HCT116 (cell line): ENCODE results near the gene RAB30. TPM values are rescaled to one million over a fixed set of nuclear protein-coding genes. Genes with fewer than 3 reads are reported as not detected.

Source experiments
- ATAC-seq: fragments of 200-7000 bp; cut with Tn5 transposase; 2 replicates; pipeline ENCODE4 v1.9.1; 2020; ENCODE audit warnings: mild to moderate bottlenecking, moderate library complexity
- BruUV-seq: library from RNA; stranded (reverse); fragments of 400-500 nt; replicated peaks from 2 replicates; lab custom pipeline; 2021; lab: Mats Ljungman, UMichigan
- CTCF ChIA-PET: fragments of 300-600 bp; sonication (Branson Sonifier 250); formaldehyde crosslinking; loops from one replicate; lab custom pipeline; 2021; ENCODE audit warnings: antibody characterized with exemption; lab: Charles Lee
- POLR2A ChIA-PET: fragments of 300-600, 350-600 bp; sonication (Branson Sonifier 250); formaldehyde crosslinking; loops from one replicate; lab custom pipeline; 2021; ENCODE audit warnings: antibody characterized with exemption; lab: Charles Lee
- RAD21 ChIA-PET, 2 experiments: fragments of 300-600 bp; sonication (Branson Sonifier 250); formaldehyde crosslinking; loops; one replicate each; lab custom pipeline; 2023; ENCODE audit warnings: low total read pairs in 2 of 2; ENCODE audit not compliant: uncharacterized antibody in 2 of 2, unreplicated experiment in 2 of 2, low non-redundant PET in 1 of 2; lab: Charles Lee
- DNase-seq: peaks from one replicate; pipeline ENCODE4 v3.0.0-alpha.2; 2010; ENCODE audit warnings: low read depth, low spot score
- H2AFZ ChIP-seq: fragments of 200-600 bp; shearing (Covaris generic), sonication (generic); 2 replicates; pipeline ENCODE4 v1.6.1; 2017; ENCODE audit warnings: low read depth, mixed run types, mixed read lengths, antibody characterized with exemption, low read length; ENCODE audit not compliant: poor library complexity, severe bottlenecking
- H3K27ac ChIP-seq: 2 replicates; pipeline ENCODE4 v1.5.1; 2012; ENCODE audit warnings: low read depth, low read length
- H3K27me3 ChIP-seq: fragments of 200-600 bp; sonication (generic); 2 replicates; pipeline ENCODE4 v1.6.1; 2016; ENCODE audit warnings: mixed run types, low read length, mixed read lengths; ENCODE audit not compliant: insufficient read depth
- H3K36me3 ChIP-seq, 2 experiments: fragments of 200-500 bp in 1 of 2; fragments of 200-600 bp in 1 of 2; sonication (Bioruptor generic) in 1 of 2; sonication (generic) in 1 of 2; 2 replicates each; pipeline versions ENCODE4 v1.5.1 to v1.6.1; 2014 to 2016; ENCODE audit warnings: low read length in 2 of 2, inconsistent platforms in 1 of 2, mixed read lengths in 1 of 2, mixed run types in 1 of 2; ENCODE audit not compliant: insufficient read depth in 2 of 2, control insufficient read depth in 1 of 2
- H3K4me1 ChIP-seq, 2 experiments: fragments of 200-600 bp in 1 of 2; sonication (generic) in 1 of 2; 2 replicates each; pipeline versions ENCODE4 v1.5.1 to v1.6.1; 2012 to 2017; ENCODE audit warnings: low read length in 2 of 2, inconsistent platforms in 1 of 2, mild to moderate bottlenecking in 1 of 2, mixed read lengths in 1 of 2, mixed run types in 1 of 2, moderate library complexity in 1 of 2; ENCODE audit not compliant: insufficient read depth in 2 of 2, control insufficient read depth in 1 of 2
- H3K4me2 ChIP-seq: fragments of 200-600 bp; sonication (generic); 2 replicates; pipeline ENCODE4 v1.6.1; 2017; ENCODE audit warnings: mixed run types, low read length, mixed read lengths
- H3K4me3 ChIP-seq, 2 experiments: fragments of 200-600 bp in 1 of 2; sonication (generic) in 1 of 2; replicated peaks in 1 of 2; 2 replicates each; pipeline ENCODE4 v1.5.1; 2011 to 2016; ENCODE audit warnings: low read length in 2 of 2, control low read depth in 1 of 2, low read depth in 1 of 2, mild to moderate bottlenecking in 1 of 2, mixed read lengths in 1 of 2, mixed run types in 1 of 2
- H3K79me2 ChIP-seq: fragments of 200-600 bp; sonication (generic); 2 replicates; pipeline ENCODE4 v1.6.1; 2017; ENCODE audit warnings: mild to moderate bottlenecking, mixed run types, low read length, moderate library complexity, mixed read lengths; ENCODE audit not compliant: insufficient read depth
- H3K9ac ChIP-seq: fragments of 200-600 bp; sonication (generic); 2 replicates; pipeline ENCODE4 v1.6.1; 2016; ENCODE audit warnings: low read length, mixed read lengths
- H3K9me2 ChIP-seq: fragments of 200-600 bp; sonication (generic), shearing (Covaris generic); 2 replicates; pipeline ENCODE4 v1.6.1; 2017; ENCODE audit warnings: mixed run types, mild to moderate bottlenecking, moderate library complexity; ENCODE audit not compliant: insufficient read depth
- H3K9me3 ChIP-seq, 2 experiments: fragments of 200-500 bp in 1 of 2; fragments of 200-600 bp in 1 of 2; sonication (Bioruptor generic) in 1 of 2; sonication (generic) in 1 of 2; 2 replicates each; pipeline ENCODE4 v1.6.1; 2014 to 2017; ENCODE audit warnings: low read length in 2 of 2, mixed read lengths in 2 of 2, inconsistent platforms in 1 of 2, low read depth in 1 of 2, mild to moderate bottlenecking in 1 of 2, mixed run types in 1 of 2, moderate library complexity in 1 of 2; ENCODE audit not compliant: control insufficient read depth in 1 of 2, insufficient read depth in 1 of 2
- H4K20me1 ChIP-seq: fragments of 200-600 bp; sonication (generic), shearing (Covaris generic); 2 replicates; pipeline ENCODE4 v1.6.1; 2017; ENCODE audit warnings: mixed run types, mild to moderate bottlenecking, moderate library complexity; ENCODE audit not compliant: insufficient read depth
- EGR1 ChIP-seq: IDR thresholded peaks from 2 replicates; pipeline ENCODE4 v1.6.1; 2012; ENCODE audit warnings: low read depth
- POLR2A ChIP-seq: IDR thresholded peaks from 2 replicates; pipeline ENCODE4 v1.7.0; 2011; ENCODE audit warnings: borderline replicate concordance; ENCODE audit not compliant: insufficient read depth, insufficient read length; ENCODE audit errors: extremely low read depth
- ZFX ChIP-seq: fragments of 450-650 bp; IDR thresholded peaks from 2 replicates; pipeline ENCODE4 v1.6.1; 2017
- ZNF274 ChIP-seq: fragments of 200-500 bp; sonication (Bioruptor generic); IDR thresholded peaks from 2 replicates; pipeline ENCODE4 v1.6.1; 2014; ENCODE audit warnings: mild to moderate bottlenecking, low read depth, low read length, inconsistent platforms
- intact Hi-C: fragments of 100-400 bp; cut with micrococcal nuclease; formaldehyde crosslinking; loops from 2 replicates; pipeline ENCODE4 v1.10.0; 2022
- total RNA-seq: library from RNA; stranded (reverse); gene quantifications from one replicate; pipeline ENCODE4 v1.2.1, GENCODE V29; 2021; ENCODE audit not compliant: unreplicated experiment
- TF ChIP-seq, protein P1 (sequence below): IDR thresholded peaks from 2 replicates; pipeline ENCODE4 v1.6.1; 2012; ENCODE audit warnings: low read depth
- TF ChIP-seq, protein P2 (sequence below), 3 experiments: fragments of 200-600 bp in 1 of 3; sonication (generic) in 1 of 3; IDR thresholded peaks in 2 of 3; conservative IDR thresholded peaks in 1 of 3; 2 replicates each; pipeline ENCODE4 v1.5.1; 2012 to 2017; ENCODE audit warnings: low read depth in 2 of 3, low read length in 2 of 3, antibody characterized with exemption in 1 of 3, borderline replicate concordance in 1 of 3, control low read depth in 1 of 3, mild to moderate bottlenecking in 1 of 3, mixed read lengths in 1 of 3, mixed run types in 1 of 3, moderate library complexity in 1 of 3; ENCODE audit not compliant: insufficient read depth in 1 of 3

Gene RAB30
- total RNA-seq, 1 experiment from 2014 or later: 5.7 TPM

DNA sequence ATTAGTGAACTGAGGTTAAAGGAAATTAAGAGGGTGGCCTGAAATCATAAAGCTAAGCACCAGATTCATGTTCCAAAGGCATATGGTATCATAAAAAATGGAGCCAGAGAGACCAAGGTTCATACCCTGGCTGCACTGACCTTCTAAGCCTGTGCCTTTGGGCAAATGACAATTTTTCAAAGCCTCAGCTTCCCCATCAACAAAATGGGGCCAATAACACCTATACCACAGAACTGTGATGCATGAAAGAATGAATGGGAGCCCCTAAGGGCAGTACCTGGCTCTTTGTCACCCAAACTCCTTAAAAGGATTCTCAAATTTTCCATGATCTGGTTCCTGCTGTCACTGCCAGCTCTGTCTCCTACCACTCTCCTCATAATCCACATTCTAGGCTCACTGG, 72.5 kb downstream of the RAB30 start:
- H3K4me2 ChIP-seq: no peak overlapping the region
- H3K9ac ChIP-seq: no peak overlapping the region
- no TSS peak for BruUV-seq
- DNase-seq (no peak), ATAC-seq (no peak)
- POLR2A ChIA-PET: interaction anchor here (0.7 kb wide), 1 partner anchor 12 kb away, joined by 3 read pairs; no protein-coding TSS in a partner anchor
- RAD21 ChIA-PET: no interaction called here
- intact Hi-C loops: no loop called here
- no peaks in the 10 kb centered on the region for H3K9me3 ChIP-seq
- H3K4me3 ChIP-seq: no peak overlapping the region
- no peaks in the 10 kb centered on the region for H3K36me3 ChIP-seq
- no peaks in the 10 kb centered on the region for H3K27me3 ChIP-seq
- no peak overlapping the region for H2AFZ ChIP-seq
- no peak for TF ChIP-seq EGR1
- TF ChIP-seq, protein P1, sequence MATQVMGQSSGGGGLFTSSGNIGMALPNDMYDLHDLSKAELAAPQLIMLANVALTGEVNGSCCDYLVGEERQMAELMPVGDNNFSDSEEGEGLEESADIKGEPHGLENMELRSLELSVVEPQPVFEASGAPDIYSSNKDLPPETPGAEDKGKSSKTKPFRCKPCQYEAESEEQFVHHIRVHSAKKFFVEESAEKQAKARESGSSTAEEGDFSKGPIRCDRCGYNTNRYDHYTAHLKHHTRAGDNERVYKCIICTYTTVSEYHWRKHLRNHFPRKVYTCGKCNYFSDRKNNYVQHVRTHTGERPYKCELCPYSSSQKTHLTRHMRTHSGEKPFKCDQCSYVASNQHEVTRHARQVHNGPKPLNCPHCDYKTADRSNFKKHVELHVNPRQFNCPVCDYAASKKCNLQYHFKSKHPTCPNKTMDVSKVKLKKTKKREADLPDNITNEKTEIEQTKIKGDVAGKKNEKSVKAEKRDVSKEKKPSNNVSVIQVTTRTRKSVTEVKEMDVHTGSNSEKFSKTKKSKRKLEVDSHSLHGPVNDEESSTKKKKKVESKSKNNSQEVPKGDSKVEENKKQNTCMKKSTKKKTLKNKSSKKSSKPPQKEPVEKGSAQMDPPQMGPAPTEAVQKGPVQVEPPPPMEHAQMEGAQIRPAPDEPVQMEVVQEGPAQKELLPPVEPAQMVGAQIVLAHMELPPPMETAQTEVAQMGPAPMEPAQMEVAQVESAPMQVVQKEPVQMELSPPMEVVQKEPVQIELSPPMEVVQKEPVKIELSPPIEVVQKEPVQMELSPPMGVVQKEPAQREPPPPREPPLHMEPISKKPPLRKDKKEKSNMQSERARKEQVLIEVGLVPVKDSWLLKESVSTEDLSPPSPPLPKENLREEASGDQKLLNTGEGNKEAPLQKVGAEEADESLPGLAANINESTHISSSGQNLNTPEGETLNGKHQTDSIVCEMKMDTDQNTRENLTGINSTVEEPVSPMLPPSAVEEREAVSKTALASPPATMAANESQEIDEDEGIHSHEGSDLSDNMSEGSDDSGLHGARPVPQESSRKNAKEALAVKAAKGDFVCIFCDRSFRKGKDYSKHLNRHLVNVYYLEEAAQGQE: no peak
- no peak for TF ChIP-seq POLR2A
- no peak for TF ChIP-seq ZFX
- TF ChIP-seq ZNF274: no peak
- TF ChIP-seq, protein P2, sequence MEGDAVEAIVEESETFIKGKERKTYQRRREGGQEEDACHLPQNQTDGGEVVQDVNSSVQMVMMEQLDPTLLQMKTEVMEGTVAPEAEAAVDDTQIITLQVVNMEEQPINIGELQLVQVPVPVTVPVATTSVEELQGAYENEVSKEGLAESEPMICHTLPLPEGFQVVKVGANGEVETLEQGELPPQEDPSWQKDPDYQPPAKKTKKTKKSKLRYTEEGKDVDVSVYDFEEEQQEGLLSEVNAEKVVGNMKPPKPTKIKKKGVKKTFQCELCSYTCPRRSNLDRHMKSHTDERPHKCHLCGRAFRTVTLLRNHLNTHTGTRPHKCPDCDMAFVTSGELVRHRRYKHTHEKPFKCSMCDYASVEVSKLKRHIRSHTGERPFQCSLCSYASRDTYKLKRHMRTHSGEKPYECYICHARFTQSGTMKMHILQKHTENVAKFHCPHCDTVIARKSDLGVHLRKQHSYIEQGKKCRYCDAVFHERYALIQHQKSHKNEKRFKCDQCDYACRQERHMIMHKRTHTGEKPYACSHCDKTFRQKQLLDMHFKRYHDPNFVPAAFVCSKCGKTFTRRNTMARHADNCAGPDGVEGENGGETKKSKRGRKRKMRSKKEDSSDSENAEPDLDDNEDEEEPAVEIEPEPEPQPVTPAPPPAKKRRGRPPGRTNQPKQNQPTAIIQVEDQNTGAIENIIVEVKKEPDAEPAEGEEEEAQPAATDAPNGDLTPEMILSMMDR (IDR thresholded peaks at IDR 0.05 in 2 of 3, conservative IDR thresholded peaks at IDR 0.05 in 1 of 3; ENCODE audit: borderline replicate concordance in 1 of 3, insufficient read depth in 1 of 3, low read depth in 2 of 3, low read length in 2 of 3): no peak
- no peaks in the 10 kb centered on the region for H3K9me2 ChIP-seq
- CTCF ChIA-PET: no interaction called here
- H4K20me1 ChIP-seq: no peaks in the 10 kb centered on the region
- no peak overlapping the region for H3K27ac ChIP-seq
- no peaks in the 10 kb centered on the region for H3K79me2 ChIP-seq
- H3K4me1 ChIP-seq: no peaks in the 10 kb centered on the region
